ENCODE results near the gene GUCY1A2. TPM values are rescaled to one million over a fixed set of nuclear protein-coding genes. Genes with fewer than 3 reads are reported as not detected.

The GUCY1A2 gene
- total RNA-seq, 4 donors from 2014 or later = 2.9 to 8.6 (median 6.4) TPM

GRCh38 chr11:106854429-106854828 is 163.8 kb downstream of the GUCY1A2 start:
- intact Hi-C loops (cut with DNase I; ENCODE audit: low total_unique reads) (no loop called here), in situ Hi-C loops (cut with MboI; ENCODE audit: low sequenced_read_pairs in 4 of 4) (no loop called here)
- Histone ChIP-seq H3K27me3 (no peaks in the 10 kb centered on the region), H3K4me1 (no peaks in the 10 kb centered on the region), H3K36me3 (no peaks in the 10 kb centered on the region), H3K27ac (no peak overlapping the region), H3K9me3 (no peaks in the 10 kb centered on the region), H3K4me3 (no peak overlapping the region)
- ATAC-seq (no peak), DNase-seq (no peak)
- TF ChIP-seq CTCF (IDR thresholded peaks at IDR 0.05 in 4 of 5, conservative IDR thresholded peaks at IDR 0.05 in 1 of 5) (no peak), POLR2A (IDR thresholded peaks at IDR 0.05) (no peak)

- no peak overlapping the region for H3K27ac ChIP-seq
- in situ Hi-C loops (cut with MboI; ENCODE audit: low sequenced_read_pairs in 4 of 4) = no loop called here
- TF ChIP-seq POLR2A (IDR thresholded peaks at IDR 0.05) (no peak), CTCF (IDR thresholded peaks at IDR 0.05 in 4 of 5, conservative IDR thresholded peaks at IDR 0.05 in 1 of 5) (no peak)
- H3K27me3 ChIP-seq = no peaks in the 10 kb centered on the region
- DNase-seq (no peak), ATAC-seq (no peak)
- no peaks in the 10 kb centered on the region for H3K4me1 ChIP-seq
- H3K4me3 ChIP-seq = no peak overlapping the region
- intact Hi-C loops (cut with DNase I; ENCODE audit: low total_unique reads) = no loop called here
- no peaks in the 10 kb centered on the region for H3K9me3 ChIP-seq
- H3K36me3 ChIP-seq = no peaks in the 10 kb centered on the region
Measured at GRCh38 chr11:106853850-106854401, 164.3 kb downstream of the GUCY1A2 start.

- TF ChIP-seq POLR2A (IDR thresholded peaks at IDR 0.05) = no peak
- no peak for ATAC-seq
- in situ Hi-C loops (cut with MboI; ENCODE audit: low sequenced_read_pairs in 4 of 4) = no loop called here
Measured at GRCh38 chr11:106852779-106853178, 165.5 kb downstream of the GUCY1A2 start.

GRCh38 chr11:106848526-106848925 is 169.8 kb downstream of the GUCY1A2 start:
- Histone ChIP-seq H3K27ac (no peak overlapping the region), H3K4me1 (no peaks in the 10 kb centered on the region), H3K4me3 (no peak overlapping the region), H3K9me3 (no peaks in the 10 kb centered on the region), H3K36me3 (no peaks in the 10 kb centered on the region), H3K27me3 (no peaks in the 10 kb centered on the region)
- intact Hi-C loops (cut with DNase I; ENCODE audit: low total_unique reads) = no loop called here
- no peak for DNase-seq
- TF ChIP-seq POLR2A (IDR thresholded peaks at IDR 0.05) = no peak
- TF ChIP-seq CTCF (IDR thresholded peaks at IDR 0.05 in 4 of 5, conservative IDR thresholded peaks at IDR 0.05 in 1 of 5) = no peak
- in situ Hi-C loops (cut with MboI; ENCODE audit: low sequenced_read_pairs in 4 of 4) = loop anchor here in 1 of 4 donors (25.0 kb wide), 1 partner anchor 89 kb away; no protein-coding TSS in a partner anchor
- ATAC-seq = no peak

More at GRCh38 chr11:106852779-106853178, 165.5 kb downstream of the GUCY1A2 start:
- intact Hi-C loops (cut with DNase I; ENCODE audit: low total_unique reads) = no loop called here
- Histone ChIP-seq H3K4me1 (no peaks in the 10 kb centered on the region), H3K27me3 (no peaks in the 10 kb centered on the region), H3K27ac (no peak overlapping the region), H3K9me3 (no peaks in the 10 kb centered on the region), H3K4me3 (no peak overlapping the region), H3K36me3 (no peaks in the 10 kb centered on the region)
- no peak for DNase-seq

- no peak overlapping the region for H3K4me3 ChIP-seq
- H3K27me3 ChIP-seq = no peaks in the 10 kb centered on the region
- intact Hi-C loops (cut with DNase I; ENCODE audit: low total_unique reads) = no loop called here
- in situ Hi-C loops (cut with MboI; ENCODE audit: low sequenced_read_pairs in 4 of 4) = loop anchor here in 1 of 4 donors (25.0 kb wide), 1 partner anchor 95 kb away; no protein-coding TSS in a partner anchor
- no peak overlapping the region for H3K27ac ChIP-seq
- no peak for TF ChIP-seq POLR2A (IDR thresholded peaks at IDR 0.05)
- no peak for TF ChIP-seq CTCF (IDR thresholded peaks at IDR 0.05 in 4 of 5, conservative IDR thresholded peaks at IDR 0.05 in 1 of 5)
- DNase-seq (no peak), ATAC-seq (no peak)
- H3K36me3 ChIP-seq = no peaks in the 10 kb centered on the region
- H3K4me1 ChIP-seq = no peaks in the 10 kb centered on the region
- no peaks in the 10 kb centered on the region for H3K9me3 ChIP-seq
Measured at GRCh38 chr11:106842134-106842533, 176.1 kb downstream of the GUCY1A2 start.
